OCI-LY7 (cell line): Measurements from ENCODE around the gene PPY. TPM values are rescaled to one million over a fixed set of nuclear protein-coding genes. Genes with fewer than 3 reads are reported as not detected.
"Not testable (repeated sequence)": the region's sequence is repeated elsewhere in the genome, so short reads cannot be mapped to it uniquely, and the experiment has no call there.

Experiments used
- BruUV-seq: library from RNA; stranded (reverse); fragments of 400-500 nt; replicated peaks from 2 replicates; lab custom pipeline; 2021; lab: Mats Ljungman, UMichigan
- CTCF ChIA-PET: fragments of 300-600 bp; sonication (Branson Sonifier 250); formaldehyde crosslinking; loops from one replicate; lab custom pipeline; 2022; ENCODE audit warnings: antibody characterized with exemption; ENCODE audit not compliant: unreplicated experiment; lab: Charles Lee
- POLR2A ChIA-PET: fragments of 300-600 bp; sonication (Branson Sonifier 250); formaldehyde crosslinking; loops from one replicate; lab custom pipeline; 2022; ENCODE audit warnings: antibody characterized with exemption; lab: Charles Lee
- DNase-seq: peaks from one replicate; pipeline ENCODE4 v3.0.0-alpha.2; 2015; ENCODE audit warnings: low spot score
- H2AFZ ChIP-seq: fragments of 200-600 bp; sonication (generic), shearing (Covaris generic); 2 replicates; pipeline ENCODE4 v1.6.1; 2014; ENCODE audit warnings: mild to moderate bottlenecking, antibody characterized with exemption, low read length, moderate library complexity
- H3K27ac ChIP-seq: fragments of 200-600 bp; sonication (generic); 2 replicates; pipeline ENCODE4 v1.5.1; 2014; ENCODE audit warnings: mixed run types, low read depth, mild to moderate bottlenecking, moderate library complexity, low read length, inconsistent platforms; ENCODE audit not compliant: poor library complexity, severe bottlenecking
- H3K36me3 ChIP-seq: fragments of 200-600 bp; sonication (generic); 2 replicates; pipeline ENCODE4 v1.6.1; 2014; ENCODE audit warnings: mild to moderate bottlenecking, antibody characterized with exemption, low read length, moderate library complexity, mixed read lengths; ENCODE audit not compliant: insufficient read depth
- H3K4me1 ChIP-seq: fragments of 200-600 bp; sonication (generic); 2 replicates; pipeline ENCODE4 v1.5.1; 2014; ENCODE audit warnings: mild to moderate bottlenecking, low read length; ENCODE audit not compliant: insufficient read depth, poor library complexity, severe bottlenecking
- H3K4me2 ChIP-seq: fragments of 200-600 bp; sonication (generic); 2 replicates; pipeline ENCODE4 v1.6.1; 2014; ENCODE audit warnings: mild to moderate bottlenecking, low read length
- H3K4me3 ChIP-seq: fragments of 200-600 bp; sonication (generic); 2 replicates; pipeline ENCODE4 v1.5.1; 2014; ENCODE audit warnings: mild to moderate bottlenecking, low read depth, low read length; ENCODE audit not compliant: poor library complexity, severe bottlenecking
- H3K79me2 ChIP-seq: fragments of 200-600 bp; sonication (generic); 2 replicates; pipeline ENCODE4 v1.6.1; 2016; ENCODE audit warnings: low read depth, mild to moderate bottlenecking, low read length, moderate library complexity, mixed read lengths; ENCODE audit not compliant: insufficient read depth
- H3K9me2 ChIP-seq: fragments of 200-600 bp; sonication (generic); 2 replicates; pipeline ENCODE4 v1.6.1; 2016; ENCODE audit warnings: mild to moderate bottlenecking, low read length, mixed read lengths; ENCODE audit not compliant: insufficient read depth
- H3K9me3 ChIP-seq: fragments of 200-600 bp; sonication (generic); 2 replicates; pipeline ENCODE4 v1.6.1; 2014; ENCODE audit warnings: mild to moderate bottlenecking, mixed run types, low read length, mixed read lengths
- H4K20me1 ChIP-seq: fragments of 200-600 bp; sonication (generic); 2 replicates; pipeline ENCODE4 v1.6.1; 2014; ENCODE audit warnings: mild to moderate bottlenecking, antibody characterized with exemption, low read length, moderate library complexity, mixed read lengths; ENCODE audit not compliant: insufficient read depth
- EZH2phosphoT487 ChIP-seq: fragments of 200-600 bp; sonication (generic); IDR thresholded peaks from 2 replicates; pipeline ENCODE4 v1.6.1; 2018; ENCODE audit warnings: low read depth, borderline replicate concordance, mild to moderate bottlenecking, mixed run types, antibody characterized with exemption, low read length, moderate library complexity, mixed read lengths
- intact Hi-C: fragments of 100-400 bp; cut with micrococcal nuclease; formaldehyde crosslinking; loops from one replicate; pipeline ENCODE4 v1.10.0; 2022; ENCODE audit not compliant: unreplicated experiment
- total RNA-seq, 2 experiments: library from RNA; depleted of rRNA in 1 of 2; stranded (reverse); fragments of >200 nt in 1 of 2; shearing (Covaris generic) in 1 of 2; gene quantifications; 2 replicates each; pipeline ENCODE4 v1.2.3, GENCODE V29; 2014 to 2022
- TF ChIP-seq, protein P1 (sequence below): fragments of 200-600 bp; sonication (generic); conservative IDR thresholded peaks from 2 replicates; pipeline ENCODE4 v1.5.1; 2014; ENCODE audit warnings: mild to moderate bottlenecking, antibody characterized with exemption, low read length, moderate library complexity, mixed read lengths

Gene PPY
- total RNA-seq, 2 experiments from 2014 or later = not detected

DNA sequence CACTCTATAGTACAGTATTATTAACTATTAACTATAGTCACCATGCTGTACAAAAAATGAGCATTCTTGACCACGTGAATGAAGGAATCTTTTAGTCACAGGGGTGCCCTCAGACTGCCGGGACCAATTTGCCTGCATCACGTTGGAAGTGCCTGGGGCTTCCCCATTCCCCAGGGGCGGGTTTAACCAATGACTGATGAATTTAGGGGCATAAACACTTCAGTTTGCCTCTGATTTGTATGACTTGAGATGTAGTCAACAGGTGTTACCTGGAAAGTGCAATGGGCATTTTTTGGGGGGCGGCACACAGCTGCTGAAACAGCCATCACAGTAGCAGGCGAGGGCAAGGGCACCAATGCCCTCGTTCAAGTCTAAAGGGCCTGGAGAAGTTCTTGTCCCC is 20.2 kb upstream of the PPY start:
- CTCF ChIA-PET = no interaction called here

DNA sequence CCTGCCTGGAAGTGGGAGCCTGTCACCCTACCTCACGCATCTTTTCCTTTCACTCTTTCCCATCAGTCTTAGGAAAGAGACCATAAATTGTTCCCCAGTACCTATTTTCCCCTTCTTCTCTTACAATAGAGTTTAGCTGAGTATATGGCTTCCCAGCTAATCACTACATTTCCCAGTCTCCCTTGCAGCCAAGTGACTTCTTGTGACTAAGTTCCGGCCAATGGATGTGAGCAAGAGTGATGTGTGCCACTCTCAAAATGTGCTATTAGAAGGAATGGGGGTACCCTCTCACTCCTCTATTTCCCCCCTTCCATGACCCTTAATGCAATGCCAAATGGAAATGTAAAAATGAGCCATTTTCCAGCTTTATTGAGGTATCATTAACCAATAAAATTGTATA is 19.7 kb upstream of the PPY start:
- no peaks in the 10 kb centered on the region for H3K36me3 ChIP-seq
- H3K4me3 ChIP-seq = no peak overlapping the region
- DNase-seq = no peak
- H2AFZ ChIP-seq = no peak overlapping the region
- H3K4me2 ChIP-seq = no peak overlapping the region
- no peaks in the 10 kb centered on the region for H3K9me2 ChIP-seq
- no peaks in the 10 kb centered on the region for H3K4me1 ChIP-seq
- BruUV-seq = no TSS peak
- H4K20me1 ChIP-seq = no peaks in the 10 kb centered on the region
- no peaks in the 10 kb centered on the region for H3K9me3 ChIP-seq
- ChIA-PET CTCF (no interaction called here), POLR2A (no interaction called here)
- TF ChIP-seq EZH2phosphoT487 = no peak
- TF ChIP-seq, protein P1, sequence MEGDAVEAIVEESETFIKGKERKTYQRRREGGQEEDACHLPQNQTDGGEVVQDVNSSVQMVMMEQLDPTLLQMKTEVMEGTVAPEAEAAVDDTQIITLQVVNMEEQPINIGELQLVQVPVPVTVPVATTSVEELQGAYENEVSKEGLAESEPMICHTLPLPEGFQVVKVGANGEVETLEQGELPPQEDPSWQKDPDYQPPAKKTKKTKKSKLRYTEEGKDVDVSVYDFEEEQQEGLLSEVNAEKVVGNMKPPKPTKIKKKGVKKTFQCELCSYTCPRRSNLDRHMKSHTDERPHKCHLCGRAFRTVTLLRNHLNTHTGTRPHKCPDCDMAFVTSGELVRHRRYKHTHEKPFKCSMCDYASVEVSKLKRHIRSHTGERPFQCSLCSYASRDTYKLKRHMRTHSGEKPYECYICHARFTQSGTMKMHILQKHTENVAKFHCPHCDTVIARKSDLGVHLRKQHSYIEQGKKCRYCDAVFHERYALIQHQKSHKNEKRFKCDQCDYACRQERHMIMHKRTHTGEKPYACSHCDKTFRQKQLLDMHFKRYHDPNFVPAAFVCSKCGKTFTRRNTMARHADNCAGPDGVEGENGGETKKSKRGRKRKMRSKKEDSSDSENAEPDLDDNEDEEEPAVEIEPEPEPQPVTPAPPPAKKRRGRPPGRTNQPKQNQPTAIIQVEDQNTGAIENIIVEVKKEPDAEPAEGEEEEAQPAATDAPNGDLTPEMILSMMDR = no peak
- H3K27ac ChIP-seq = no peak overlapping the region
- no peaks in the 10 kb centered on the region for H3K79me2 ChIP-seq
- intact Hi-C loops = no loop called here

More for the DNA sequence above, 20.2 kb upstream of the PPY start:
- no peaks in the 10 kb centered on the region for H3K9me3 ChIP-seq
- intact Hi-C loops = no loop called here
- POLR2A ChIA-PET = no interaction called here
- H3K27ac ChIP-seq = no peak overlapping the region
- TF ChIP-seq, protein P1 = no peak
- TF ChIP-seq EZH2phosphoT487 = no peak
- H3K79me2 ChIP-seq = no peaks in the 10 kb centered on the region
- no peaks in the 10 kb centered on the region for H3K36me3 ChIP-seq
- no peak overlapping the region for H2AFZ ChIP-seq
- no peaks in the 10 kb centered on the region for H3K9me2 ChIP-seq
- no peak for DNase-seq
- H3K4me3 ChIP-seq = no peak overlapping the region
- no TSS peak for BruUV-seq
- no peaks in the 10 kb centered on the region for H3K4me1 ChIP-seq
- no peaks in the 10 kb centered on the region for H4K20me1 ChIP-seq
- H3K4me2 ChIP-seq = no peak overlapping the region

DNA sequence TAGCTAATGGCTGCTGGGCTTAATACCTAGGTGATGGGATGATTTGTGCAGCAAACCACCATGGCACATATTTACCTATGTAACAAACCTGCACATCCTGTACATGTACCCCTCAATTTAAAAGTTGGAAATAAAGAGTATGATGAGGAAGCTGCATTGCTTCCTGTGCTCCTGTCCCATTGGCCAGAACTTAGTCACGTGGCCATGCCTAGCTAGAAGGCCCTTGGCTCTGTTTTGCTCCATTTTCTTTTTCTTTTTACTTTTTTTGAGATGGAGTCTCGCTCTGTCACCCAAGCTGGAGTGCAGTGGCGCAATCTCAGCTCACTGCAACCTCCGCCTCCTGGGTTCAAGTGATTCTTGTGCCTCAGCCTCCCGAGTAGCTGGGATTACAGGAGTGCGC is 19.0 kb upstream of the PPY start:
- H3K4me2 ChIP-seq, H3K4me1 ChIP-seq, H3K9me2 ChIP-seq, intact Hi-C loops, CTCF ChIA-PET, H3K79me2 ChIP-seq, H4K20me1 ChIP-seq, H2AFZ ChIP-seq, BruUV-seq, H3K36me3 ChIP-seq, DNase-seq, H3K9me3 ChIP-seq, H3K4me3 ChIP-seq, H3K27ac ChIP-seq: not testable (repeated sequence)
- POLR2A ChIA-PET = interaction anchor here (0.7 kb wide), 1 partner anchor 548 kb away, joined by 5 read pairs; no protein-coding TSS in a partner anchor
